ENCODE results near the gene OR6B2.

The OR6B2 gene

DNA sequence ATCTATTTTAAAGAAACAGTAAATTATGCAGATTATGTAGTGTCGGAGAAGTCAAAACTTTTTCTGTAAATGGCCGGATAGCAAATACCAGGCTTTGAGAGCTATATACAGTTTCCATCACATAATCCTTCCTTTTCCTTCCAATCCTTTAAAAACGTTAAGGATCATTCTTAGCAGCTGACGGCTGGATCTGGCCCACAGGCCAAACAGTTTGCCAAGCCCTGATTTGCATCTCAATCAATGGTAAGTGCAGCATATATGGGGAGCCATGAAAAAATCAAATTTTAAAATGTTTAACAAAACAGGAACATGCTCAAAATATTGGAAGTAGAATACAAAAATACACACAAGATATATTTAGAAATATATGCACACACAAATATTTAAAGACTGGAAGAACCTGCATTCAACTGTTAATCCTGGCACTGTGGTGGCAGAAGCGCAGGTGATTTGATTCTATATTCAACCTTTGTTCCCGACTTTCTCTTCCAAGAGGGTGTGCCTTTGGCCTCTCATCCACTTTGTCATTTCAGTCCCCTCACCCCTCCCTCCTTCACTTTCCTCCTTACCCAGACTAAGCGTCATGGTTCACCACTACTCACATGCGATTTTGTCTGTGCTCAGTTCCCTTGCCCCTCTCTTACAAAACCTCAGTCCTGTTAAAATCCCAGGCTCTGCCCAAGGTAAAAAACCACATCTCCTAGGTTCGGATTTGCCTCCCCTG, 32.4 kb downstream of the OR6B2 start:
- TF ChIP-seq, protein P1, sequence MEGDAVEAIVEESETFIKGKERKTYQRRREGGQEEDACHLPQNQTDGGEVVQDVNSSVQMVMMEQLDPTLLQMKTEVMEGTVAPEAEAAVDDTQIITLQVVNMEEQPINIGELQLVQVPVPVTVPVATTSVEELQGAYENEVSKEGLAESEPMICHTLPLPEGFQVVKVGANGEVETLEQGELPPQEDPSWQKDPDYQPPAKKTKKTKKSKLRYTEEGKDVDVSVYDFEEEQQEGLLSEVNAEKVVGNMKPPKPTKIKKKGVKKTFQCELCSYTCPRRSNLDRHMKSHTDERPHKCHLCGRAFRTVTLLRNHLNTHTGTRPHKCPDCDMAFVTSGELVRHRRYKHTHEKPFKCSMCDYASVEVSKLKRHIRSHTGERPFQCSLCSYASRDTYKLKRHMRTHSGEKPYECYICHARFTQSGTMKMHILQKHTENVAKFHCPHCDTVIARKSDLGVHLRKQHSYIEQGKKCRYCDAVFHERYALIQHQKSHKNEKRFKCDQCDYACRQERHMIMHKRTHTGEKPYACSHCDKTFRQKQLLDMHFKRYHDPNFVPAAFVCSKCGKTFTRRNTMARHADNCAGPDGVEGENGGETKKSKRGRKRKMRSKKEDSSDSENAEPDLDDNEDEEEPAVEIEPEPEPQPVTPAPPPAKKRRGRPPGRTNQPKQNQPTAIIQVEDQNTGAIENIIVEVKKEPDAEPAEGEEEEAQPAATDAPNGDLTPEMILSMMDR (conservative IDR thresholded peaks at IDR 0.05; ENCODE audit: low read length), result no peak
- no peak overlapping the region for H3K4me3 ChIP-seq (ENCODE audit: low read length)
- DNase-seq (ENCODE audit: low read depth), result no peak

DNA sequence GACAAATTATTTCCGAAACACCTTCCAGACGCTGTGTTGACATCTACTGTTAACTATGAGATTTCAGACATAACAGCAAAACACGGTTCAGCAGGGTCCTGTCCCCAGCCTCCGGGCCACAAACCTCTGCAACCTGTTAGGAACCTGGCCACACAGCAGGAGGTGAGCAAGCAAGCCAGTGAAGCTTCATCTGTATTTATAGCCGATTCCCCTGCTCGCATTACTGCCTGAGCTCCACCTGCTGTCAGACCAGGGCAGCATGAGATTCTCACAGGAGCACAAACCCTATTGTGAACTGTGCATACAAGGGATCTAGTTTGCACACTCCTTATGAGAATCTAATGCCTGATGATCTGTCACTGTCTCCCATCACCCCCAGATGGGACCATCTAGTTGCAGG, 36.1 kb downstream of the OR6B2 start:
- TF ChIP-seq, protein P1 (conservative IDR thresholded peaks at IDR 0.05; ENCODE audit: low read length), result no peak
- DNase-seq (ENCODE audit: low read depth), result no peak

DNA sequence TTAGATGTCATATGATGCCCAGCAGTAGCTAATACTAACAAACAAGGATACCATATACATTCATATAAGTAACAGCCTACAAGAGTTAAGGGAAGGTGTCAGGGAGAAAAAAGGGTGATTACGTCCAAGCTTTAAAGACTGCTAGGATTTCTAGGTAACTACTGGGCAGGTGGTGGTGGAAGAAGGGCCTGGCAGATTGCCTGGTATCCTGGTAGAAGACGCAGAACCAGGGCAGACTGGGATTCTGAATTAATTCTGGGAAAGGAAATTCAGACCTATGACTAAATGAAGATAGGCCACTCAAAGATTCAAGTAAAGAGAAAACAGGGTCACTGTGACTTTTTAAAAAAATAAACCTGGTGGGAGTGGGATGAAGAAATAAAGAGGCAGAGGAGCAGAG, 36.9 kb downstream of the OR6B2 start:
- DNase-seq (ENCODE audit: low read depth), result no peak
- H3K4me3 ChIP-seq (ENCODE audit: low read length), result no peak overlapping the region
- TF ChIP-seq, protein P1 (conservative IDR thresholded peaks at IDR 0.05; ENCODE audit: low read length), result no peak

More for the DNA sequence above, 36.1 kb downstream of the OR6B2 start:
- H3K4me3 ChIP-seq (ENCODE audit: low read length), result no peak overlapping the region

DNA sequence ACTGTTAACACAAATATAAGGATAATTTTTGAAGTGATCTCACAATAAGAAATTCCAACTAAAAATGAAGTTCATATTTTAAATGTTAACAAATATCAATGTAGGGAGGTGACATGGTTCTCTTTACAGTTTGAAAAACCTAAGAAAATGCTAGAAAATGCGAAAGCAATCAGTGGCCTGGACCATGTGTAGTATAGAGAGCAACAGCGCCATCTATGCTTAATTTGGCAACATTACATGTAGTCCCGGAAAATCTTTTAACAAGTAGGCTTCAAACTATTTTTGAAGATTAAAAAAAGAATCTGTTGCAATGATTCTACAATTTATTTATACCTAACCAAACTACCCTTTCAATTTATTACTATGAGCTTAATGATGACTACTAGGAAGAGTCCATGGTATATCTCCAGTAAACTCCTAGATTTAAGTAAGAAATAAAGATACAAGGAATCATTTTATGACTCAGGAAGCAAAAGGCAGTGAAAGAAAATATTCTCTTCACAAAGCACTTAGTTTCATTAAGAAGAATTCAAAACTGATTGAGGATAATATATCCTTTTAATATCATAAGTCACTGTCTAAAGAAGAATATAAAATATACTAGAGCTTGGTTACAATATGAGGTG, 38.4 kb downstream of the OR6B2 start:
- TF ChIP-seq, protein P1 (conservative IDR thresholded peaks at IDR 0.05; ENCODE audit: low read length), result peak; percentile 83
- no peak overlapping the region for H3K4me3 ChIP-seq (ENCODE audit: low read length)
- DNase-seq (ENCODE audit: low read depth), result peak; percentile 65

DNA sequence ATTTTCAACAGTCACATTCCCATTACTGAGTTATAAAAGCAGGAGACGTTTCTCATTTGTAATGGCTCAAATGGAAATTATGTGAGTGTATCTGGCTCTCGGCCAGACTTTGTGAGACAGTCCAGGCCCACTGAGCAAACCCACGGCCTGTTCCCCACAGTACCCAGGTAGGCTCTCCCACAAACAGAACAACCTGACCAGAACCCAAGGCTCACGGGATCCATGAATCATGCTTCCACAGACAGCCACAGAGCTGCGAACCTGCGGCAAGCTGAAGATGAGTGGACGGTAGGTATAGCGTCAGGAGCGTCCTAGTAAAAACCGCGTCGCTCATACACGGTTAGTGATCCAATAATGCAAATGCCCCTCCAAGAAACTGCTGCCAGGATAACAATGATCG, 39.3 kb downstream of the OR6B2 start:
- H3K4me3 ChIP-seq (ENCODE audit: low read length), result no peak overlapping the region
- TF ChIP-seq, protein P1 (conservative IDR thresholded peaks at IDR 0.05; ENCODE audit: low read length), result no peak
- DNase-seq (ENCODE audit: low read depth), result no peak

DNA sequence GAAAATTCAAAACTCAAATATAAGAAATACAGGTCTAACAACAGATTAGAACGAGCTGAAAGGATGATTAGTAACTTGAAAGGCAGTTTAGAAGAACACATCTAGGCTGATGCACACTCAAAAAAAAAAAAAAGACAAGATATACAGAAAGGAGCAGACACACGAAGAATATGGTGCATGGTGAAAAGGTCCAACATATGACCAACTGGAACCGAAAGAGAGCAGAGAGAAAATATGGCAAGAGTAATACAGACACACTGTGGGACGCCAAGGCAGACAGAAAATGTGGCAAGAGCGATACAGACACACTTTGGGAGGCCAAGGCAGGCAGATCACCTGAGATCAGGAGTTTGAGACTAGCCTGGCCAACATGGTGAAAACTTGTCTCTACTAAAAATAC, 44.9 kb downstream of the OR6B2 start:
- no peak for DNase-seq (ENCODE audit: low read depth)
- H3K4me3 ChIP-seq (ENCODE audit: low read length), result no peak overlapping the region
- TF ChIP-seq, protein P1 (conservative IDR thresholded peaks at IDR 0.05; ENCODE audit: low read length), result no peak
